Ectodermal cell (in vitro differentiated cells): ENCODE data around the gene SPEF2.

Experiments
- H3K27ac ChIP-seq: 2 replicates; pipeline ENCODE4 v1.7.0; 2013; ENCODE audit warnings: mild to moderate bottlenecking, low read depth, low read length; ENCODE audit not compliant: insufficient read depth, poor library complexity, severe bottlenecking
- H3K27me3 ChIP-seq: 2 replicates; pipeline ENCODE4 v1.7.0; 2013; ENCODE audit warnings: mild to moderate bottlenecking, low read length; ENCODE audit not compliant: insufficient read depth, control insufficient read depth, poor library complexity, severe bottlenecking
- H3K36me3 ChIP-seq: one replicate; pipeline ENCODE4 v1.7.0; 2013; ENCODE audit warnings: low read length; ENCODE audit not compliant: control insufficient read depth, insufficient read depth
- H3K4me1 ChIP-seq: one replicate; pipeline ENCODE4 v1.7.0; 2013; ENCODE audit warnings: low read length; ENCODE audit not compliant: control insufficient read depth, insufficient read depth
- H3K4me3 ChIP-seq: 2 replicates; pipeline ENCODE4 v1.7.0; 2013; ENCODE audit warnings: low read depth, low read length, control low read depth; ENCODE audit not compliant: insufficient read depth
- H3K9me3 ChIP-seq: 2 replicates; pipeline ENCODE4 v1.7.0; 2013; ENCODE audit warnings: mild to moderate bottlenecking, low read length, moderate library complexity; ENCODE audit not compliant: control insufficient read depth
- WGBS, 2 experiments: methylation state at CpG; one replicate each; pipeline ENCODE4 v1.1.7; 2013; ENCODE audit warnings: missing lambda C conversion rate in 2 of 2; 5-methylcytosine and 5-hydroxymethylcytosine counted together

The SPEF2 gene

DNA sequence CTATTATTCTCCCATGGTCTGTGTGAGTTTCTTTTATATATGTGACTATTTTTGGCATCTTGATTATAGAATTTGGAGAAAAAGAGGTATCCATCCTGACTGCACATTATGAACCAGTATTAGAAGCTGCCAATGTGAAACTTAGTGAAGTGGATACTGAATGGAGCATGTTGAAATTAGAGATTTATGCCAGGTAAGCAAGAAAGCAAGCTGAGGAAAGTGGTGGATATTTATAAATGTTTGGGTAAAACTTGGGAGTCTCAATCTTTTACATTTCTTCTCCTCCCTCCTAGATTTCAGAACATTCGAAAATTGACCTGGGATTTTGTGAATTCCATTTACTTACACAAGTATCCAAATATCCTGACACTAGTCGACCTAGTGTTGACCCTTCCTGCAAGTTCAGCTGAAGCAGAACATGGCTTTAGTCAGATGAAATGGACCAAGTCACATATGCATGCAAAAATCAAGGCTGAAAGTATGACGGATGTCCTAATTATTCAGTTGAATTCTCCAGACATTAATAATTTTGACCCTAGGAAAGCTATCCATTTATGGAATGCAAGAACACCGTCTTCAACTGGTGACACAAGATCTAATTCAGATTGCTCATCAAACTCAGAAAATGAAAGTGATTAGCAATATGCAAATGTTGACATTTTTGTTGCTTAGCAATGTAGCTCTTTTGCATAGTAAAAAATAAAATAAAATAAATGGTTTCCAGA is 172.2 kb downstream of the SPEF2 start:
- H3K36me3 ChIP-seq: no peaks in the 10 kb centered on the region
- no peak overlapping the region for H3K27ac ChIP-seq
- peaks cover 4% of the 10 kb centered on the region for H3K4me1 ChIP-seq
- 87 to 88% methylated on average over 4 of the region's 4 CpGs for WGBS, 2 experiments
- H3K4me3 ChIP-seq: no peak overlapping the region
- no peaks in the 10 kb centered on the region for H3K9me3 ChIP-seq
- no peaks in the 10 kb centered on the region for H3K27me3 ChIP-seq

DNA sequence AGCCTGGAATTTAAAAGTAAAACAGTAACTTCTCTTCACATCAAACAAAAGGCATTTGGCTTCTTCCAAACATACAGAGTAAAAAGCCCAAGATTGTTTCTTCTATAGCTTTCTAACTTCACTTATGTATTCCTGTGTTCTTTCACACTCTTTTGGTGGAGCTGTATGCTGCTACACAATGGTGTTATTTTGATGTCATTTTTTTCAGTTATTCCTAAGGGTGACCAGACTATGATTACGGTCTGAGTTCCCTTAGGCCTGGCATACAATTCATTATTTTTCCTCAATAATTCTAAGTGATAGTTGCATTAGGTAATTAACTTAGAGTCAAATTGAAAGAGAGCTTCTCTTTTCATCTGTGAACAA is 172.8 kb downstream of the SPEF2 start:
- Histone ChIP-seq H3K4me1 (peaks cover 5% of the 10 kb centered on the region), H3K27ac (no peak overlapping the region), H3K36me3 (no peaks in the 10 kb centered on the region), H3K4me3 (no peak overlapping the region), H3K27me3 (no peaks in the 10 kb centered on the region), H3K9me3 (no peaks in the 10 kb centered on the region)
- WGBS, 2 experiments: 100% methylated on average over 1 of the region's 1 CpG; no CpG with 5 or more reads in 1 of the 2 experiments

DNA sequence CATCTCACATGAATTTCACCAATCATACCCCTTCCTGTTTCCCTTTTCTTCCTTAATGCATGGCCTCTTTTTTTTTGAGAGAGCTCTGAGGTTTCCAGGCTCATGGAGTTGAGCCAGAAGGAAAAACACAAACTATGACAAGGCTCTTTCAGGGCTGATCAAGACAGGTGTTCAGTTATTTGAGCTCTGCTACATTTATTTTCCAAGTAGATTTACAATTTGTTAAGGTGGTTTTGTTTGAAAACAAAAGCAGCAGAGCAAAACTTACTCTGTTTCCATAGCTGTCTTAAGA is 176.6 kb downstream of the SPEF2 start:
- H3K4me1 ChIP-seq: peaks cover 5% of the 10 kb centered on the region
- H3K9me3 ChIP-seq: no peaks in the 10 kb centered on the region
- H3K27me3 ChIP-seq: no peaks in the 10 kb centered on the region
- H3K36me3 ChIP-seq: no peaks in the 10 kb centered on the region
- no peak overlapping the region for H3K27ac ChIP-seq
- no peak overlapping the region for H3K4me3 ChIP-seq

DNA sequence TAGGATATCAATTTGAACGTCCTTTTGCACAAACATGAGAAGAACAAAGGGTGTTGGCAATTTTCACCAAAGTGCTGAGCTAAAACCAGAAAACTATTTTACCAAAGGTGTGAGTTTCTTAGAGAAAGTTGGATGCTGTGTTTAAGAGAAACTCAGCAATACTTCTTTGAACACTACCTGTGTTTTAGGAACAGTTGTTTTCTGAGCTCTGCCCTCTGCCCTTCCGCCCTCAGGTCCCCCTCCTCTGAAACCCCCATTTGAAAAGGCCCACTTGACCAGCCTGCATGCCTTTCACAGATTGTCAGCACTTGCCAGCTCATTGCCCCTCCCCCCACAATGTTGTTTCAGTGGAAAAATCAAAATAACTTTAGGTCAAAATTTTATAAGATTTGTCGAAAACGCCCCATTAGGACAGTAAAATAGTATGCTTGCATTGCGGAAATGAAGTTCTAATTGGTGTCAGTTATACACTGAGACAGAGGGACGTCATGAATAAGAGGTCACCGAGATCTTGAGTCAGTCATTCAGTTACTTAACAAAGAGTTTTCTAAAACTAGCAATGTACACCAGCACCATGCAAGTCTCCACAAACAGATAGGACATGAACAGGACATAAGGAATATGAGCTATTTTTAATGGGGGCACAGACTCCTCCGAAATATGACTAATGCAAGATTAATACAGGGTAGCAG is 177.2 kb downstream of the SPEF2 start:
- Histone ChIP-seq H3K36me3 (no peaks in the 10 kb centered on the region), H3K4me1 (peaks cover 5% of the 10 kb centered on the region), H3K27me3 (no peaks in the 10 kb centered on the region), H3K4me3 (no peak overlapping the region), H3K9me3 (no peaks in the 10 kb centered on the region), H3K27ac (no peak overlapping the region)
- WGBS, 2 experiments: 84 to 87% methylated on average over 8 of the region's 8 CpGs

DNA sequence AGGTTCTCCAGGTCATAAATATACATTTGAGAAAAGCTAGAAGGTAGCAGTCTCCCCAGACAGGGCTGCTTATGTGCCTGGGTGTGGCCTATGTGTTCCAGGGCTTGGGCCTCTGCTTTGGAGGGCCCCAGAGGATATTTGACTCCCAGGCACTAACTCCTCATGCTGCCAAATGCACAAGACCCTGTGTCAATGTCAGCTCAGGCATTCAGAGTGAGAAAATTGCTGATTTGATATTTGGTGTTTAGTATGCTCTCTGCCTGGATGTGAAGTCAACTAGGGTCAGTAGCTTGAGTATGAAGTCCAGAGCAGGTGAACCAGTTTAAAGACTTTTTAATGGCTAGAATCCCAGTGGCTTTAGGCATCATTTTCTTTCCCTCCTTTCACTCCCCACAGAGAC is 181.5 kb downstream of the SPEF2 start:
- H3K36me3 ChIP-seq: no peaks in the 10 kb centered on the region
- no peak overlapping the region for H3K27ac ChIP-seq
- H3K4me1 ChIP-seq: peaks cover 17% of the 10 kb centered on the region
- H3K9me3 ChIP-seq: no peaks in the 10 kb centered on the region
- no peak overlapping the region for H3K4me3 ChIP-seq
- H3K27me3 ChIP-seq: no peaks in the 10 kb centered on the region

DNA sequence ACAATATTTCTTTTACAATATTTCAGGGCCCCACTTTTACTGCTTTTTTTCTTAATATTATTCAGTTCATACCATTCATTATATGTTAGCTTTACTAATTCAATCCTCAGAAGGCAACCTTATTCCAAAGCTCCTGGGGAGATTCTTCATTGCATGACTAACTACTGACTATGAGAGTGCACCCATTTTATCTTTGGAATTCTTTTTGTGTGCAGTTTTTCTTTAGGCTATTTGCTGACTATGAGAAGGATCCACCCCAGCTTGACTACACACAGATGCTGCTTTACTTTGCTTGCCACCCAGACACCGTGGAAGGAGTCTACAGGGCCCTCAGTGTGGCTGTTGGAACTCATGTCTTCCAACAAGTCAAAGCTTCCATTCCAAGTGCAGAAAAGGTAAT is 182.1 kb downstream of the SPEF2 start:
- Histone ChIP-seq H3K9me3 (no peaks in the 10 kb centered on the region), H3K4me3 (no peak overlapping the region), H3K27ac (no peak overlapping the region), H3K36me3 (no peaks in the 10 kb centered on the region), H3K4me1 (peaks cover 18% of the 10 kb centered on the region), H3K27me3 (no peaks in the 10 kb centered on the region)
- WGBS, 2 experiments: 95 to 100% methylated on average over 1 of the region's 1 CpG

DNA sequence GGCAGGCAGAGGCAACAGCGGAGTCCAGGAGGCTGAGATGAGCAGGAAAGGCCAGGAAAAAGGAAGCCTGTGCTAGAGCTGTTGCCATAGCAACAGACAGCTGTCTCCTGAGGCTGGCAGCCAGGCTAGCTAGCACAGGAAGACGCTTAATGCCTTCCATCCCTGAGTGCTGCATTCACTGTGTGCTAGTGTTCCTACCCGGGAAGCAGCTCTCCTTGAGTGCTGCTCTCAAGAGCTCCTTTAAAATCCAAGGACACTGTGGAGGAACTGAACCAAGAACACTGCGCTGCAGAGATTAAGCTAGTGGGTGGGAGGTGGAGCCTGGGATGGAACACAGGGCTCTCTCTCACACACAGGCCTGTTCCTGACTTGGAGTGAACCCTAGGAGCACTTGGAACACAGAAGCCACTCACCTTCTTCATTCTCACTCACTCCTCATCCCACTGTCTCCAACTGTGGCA is 185.6 kb downstream of the SPEF2 start:
- Histone ChIP-seq H3K4me1 (peaks cover 16% of the 10 kb centered on the region), H3K4me3 (no peak overlapping the region), H3K27me3 (no peaks in the 10 kb centered on the region), H3K9me3 (no peaks in the 10 kb centered on the region), H3K27ac (no peak overlapping the region), H3K36me3 (no peaks in the 10 kb centered on the region)
- WGBS, 2 experiments: 36 to 54% methylated on average over 4 of the region's 4 CpGs

DNA sequence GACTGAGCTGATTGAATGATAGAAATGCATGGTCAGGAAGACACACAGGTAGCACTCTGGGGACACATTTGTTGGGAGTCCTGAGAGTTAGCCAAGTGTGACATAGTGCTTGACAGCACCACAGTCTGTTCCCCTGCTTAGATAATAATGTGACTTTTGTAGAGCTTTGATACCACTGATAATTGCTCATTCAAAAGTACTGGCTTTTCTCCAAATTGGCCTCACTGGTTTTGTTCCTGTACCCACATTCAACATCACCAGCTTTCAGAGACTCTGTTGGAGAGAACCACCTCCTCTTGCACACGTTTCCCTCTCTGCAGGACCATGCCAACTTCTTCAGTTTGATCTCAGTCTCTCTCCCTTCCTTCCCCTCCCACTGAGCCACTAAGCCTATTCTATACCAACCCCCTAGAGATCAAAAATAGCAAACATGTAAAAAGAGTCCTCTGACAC is 186.6 kb downstream of the SPEF2 start:
- no peaks in the 10 kb centered on the region for H3K27me3 ChIP-seq
- WGBS, 2 experiments: 14 to 29% methylated on average over 1 of the region's 1 CpG
- peaks cover 16% of the 10 kb centered on the region for H3K4me1 ChIP-seq
- H3K27ac ChIP-seq: no peak overlapping the region
- H3K4me3 ChIP-seq: no peak overlapping the region
- H3K9me3 ChIP-seq: no peaks in the 10 kb centered on the region
- H3K36me3 ChIP-seq: no peaks in the 10 kb centered on the region

DNA sequence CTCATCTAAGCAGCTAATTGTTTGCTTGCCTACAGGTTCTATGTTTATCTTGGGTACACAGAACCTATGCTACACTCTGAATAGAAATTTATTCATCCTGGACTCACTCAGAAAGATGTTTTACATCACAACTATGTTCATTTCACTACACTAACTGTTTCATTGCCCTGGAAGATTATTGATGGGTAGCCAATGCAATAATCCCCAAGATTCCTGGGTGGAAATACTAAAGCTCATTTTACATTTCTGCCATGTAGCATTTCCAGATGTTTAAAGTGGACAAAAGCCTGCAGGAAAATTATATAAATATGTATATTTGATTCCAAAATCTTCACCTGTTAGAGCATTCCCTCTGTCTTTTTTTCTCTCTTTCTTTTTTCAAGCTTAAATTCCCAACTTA is 187.2 kb downstream of the SPEF2 start:
- H3K27ac ChIP-seq: no peak overlapping the region
- H3K4me3 ChIP-seq: no peak overlapping the region
- H3K4me1 ChIP-seq: peaks cover 16% of the 10 kb centered on the region
- H3K27me3 ChIP-seq: no peaks in the 10 kb centered on the region
- H3K9me3 ChIP-seq: no peaks in the 10 kb centered on the region
- no peaks in the 10 kb centered on the region for H3K36me3 ChIP-seq

DNA sequence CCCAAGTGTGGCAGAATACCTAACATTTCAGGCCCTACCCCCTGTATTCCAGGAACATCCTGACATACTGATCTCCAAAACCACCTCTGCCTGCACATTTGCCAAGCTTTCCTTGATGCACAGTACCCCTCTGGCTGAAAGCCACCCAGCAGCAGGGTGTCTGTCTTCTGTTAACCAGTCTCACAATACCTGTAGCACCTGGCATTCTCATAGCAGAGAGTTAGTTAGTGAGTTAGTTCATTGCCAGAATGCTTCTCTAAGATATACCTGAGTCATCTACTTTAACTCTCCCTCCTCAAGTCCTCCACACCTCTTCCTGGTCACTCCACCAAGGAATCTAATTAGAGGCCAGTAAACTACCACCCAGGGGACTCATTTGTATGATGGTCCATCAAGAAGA is 192.9 kb downstream of the SPEF2 start:
- H3K36me3 ChIP-seq: no peaks in the 10 kb centered on the region
- no peaks in the 10 kb centered on the region for H3K4me1 ChIP-seq
- no peaks in the 10 kb centered on the region for H3K27me3 ChIP-seq
- H3K27ac ChIP-seq: no peak overlapping the region
- H3K9me3 ChIP-seq: no peaks in the 10 kb centered on the region
- no peak overlapping the region for H3K4me3 ChIP-seq
